Anterior cingulate cortex (tissue), 58 donors: ENCODE results near the gene STAG3.
"Not testable (repeated sequence)": the region's sequence is repeated elsewhere in the genome, so short reads cannot be mapped to it uniquely, and the experiment has no call there.

Experiments
- DNase-seq, 58 donors: peaks; one replicate each; lab custom pipeline; 2025; lab: John Stamatoyannopoulos, UW

The STAG3 gene

DNA sequence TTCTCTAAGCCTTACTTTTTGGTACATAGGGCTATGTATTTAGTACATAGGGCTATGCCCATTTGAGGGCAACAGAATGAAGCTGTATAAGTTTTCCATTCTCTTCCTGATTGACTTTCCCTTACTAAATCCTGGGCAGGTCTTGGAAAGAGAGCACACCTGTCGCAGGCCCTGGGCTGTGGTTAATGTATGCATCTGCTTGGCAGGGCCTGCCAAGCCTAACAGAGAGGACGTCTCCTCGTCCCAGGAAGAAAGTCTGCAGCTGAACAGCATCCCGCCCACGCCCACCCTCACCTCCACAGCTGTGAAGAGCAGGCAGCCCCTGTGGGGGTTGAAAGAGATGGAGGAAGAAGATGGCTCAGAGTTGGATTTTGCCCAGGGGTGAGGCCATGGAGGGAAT lies 33.1 kb downstream of the STAG3 start:
- no peak for DNase-seq

DNA sequence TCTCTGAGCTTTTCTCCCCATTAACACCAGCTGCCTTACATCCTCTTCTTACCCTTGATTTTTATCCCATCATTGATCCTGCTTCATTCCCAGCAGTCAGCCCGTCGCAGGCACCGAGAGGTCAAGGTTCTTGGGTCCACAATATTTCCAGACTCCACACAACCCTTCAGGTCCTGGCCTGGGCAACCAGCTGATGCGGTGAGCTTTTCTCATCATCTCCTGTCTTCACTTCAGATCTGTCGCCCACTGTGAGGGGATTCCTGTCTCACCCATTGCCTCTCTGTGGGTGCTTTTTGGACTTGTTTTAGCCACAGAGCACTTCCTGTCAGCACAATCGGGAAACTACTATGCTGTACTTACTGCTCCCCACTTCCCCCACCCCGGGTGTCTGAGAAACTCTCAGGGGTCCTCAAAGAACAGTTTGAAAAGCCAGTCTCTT lies 33.6 kb downstream of the STAG3 start:
- DNase-seq: no peak

DNA sequence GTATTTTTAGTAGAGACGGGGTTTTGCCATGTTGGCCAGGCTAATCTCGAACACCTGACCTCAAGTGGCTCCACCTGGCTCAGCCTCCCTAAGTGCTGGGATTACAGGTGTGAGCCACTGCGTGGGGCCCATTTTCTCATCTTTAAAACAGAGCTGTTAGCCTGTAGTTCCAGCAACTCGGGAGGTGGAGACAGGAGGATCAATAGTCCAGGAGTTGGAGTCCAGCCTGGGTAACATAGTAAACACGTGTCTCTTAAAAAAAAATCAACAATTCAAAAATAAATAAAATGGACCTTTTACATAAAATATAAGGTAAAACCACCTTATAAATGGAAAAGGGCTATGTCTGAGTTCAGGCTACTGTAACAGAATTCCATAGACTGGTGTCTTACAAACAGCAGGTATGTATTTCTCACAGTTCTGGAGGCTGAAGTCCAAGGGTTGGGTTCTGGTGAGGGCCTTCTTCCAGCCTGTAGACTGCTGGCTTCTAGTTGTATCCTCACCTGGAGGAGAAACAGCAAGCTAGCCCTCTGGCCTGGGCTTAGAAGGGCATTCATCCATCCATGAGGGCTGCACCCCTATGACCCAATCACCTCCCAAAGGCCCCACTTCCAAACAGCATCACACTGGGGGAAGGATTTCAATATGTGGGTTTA lies 35.0 kb downstream of the STAG3 start:
- no peak for DNase-seq

- no peak for DNase-seq
These were observed 36.0 kb downstream of the STAG3 start for GRCh38 chr7:100213672-100214071.

DNA sequence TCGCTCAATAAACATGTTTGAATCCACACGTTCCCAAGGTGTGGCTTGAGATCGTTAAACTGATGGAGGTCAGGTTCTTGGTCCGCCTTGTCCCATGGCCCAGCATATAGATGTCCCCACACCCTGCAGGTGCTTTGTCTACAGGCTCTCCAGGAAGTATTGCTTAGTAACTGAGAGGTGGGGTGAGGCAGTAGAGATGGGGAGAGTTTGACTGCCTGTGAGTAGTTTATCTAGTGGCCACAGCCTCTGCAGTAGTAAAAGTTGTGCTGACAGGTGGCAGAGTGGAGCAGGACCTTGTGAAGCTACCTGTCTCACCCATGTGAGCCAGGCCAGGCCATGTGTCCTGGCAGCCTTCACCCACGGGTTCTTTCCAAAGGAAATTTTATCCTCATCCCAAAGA lies 36.6 kb downstream of the STAG3 start:
- DNase-seq: not testable (repeated sequence)

GRCh38 chr7:100215895-100216294 lies 38.2 kb downstream of the STAG3 start:
- peak in 26 of 58 donors; percentile 8 to 50 (median 19) for DNase-seq

GRCh38 chr7:100217934-100218333 lies 40.2 kb downstream of the STAG3 start:
- peak in 55 of 58 donors; percentile 7 to 94 (median 65) for DNase-seq

DNA sequence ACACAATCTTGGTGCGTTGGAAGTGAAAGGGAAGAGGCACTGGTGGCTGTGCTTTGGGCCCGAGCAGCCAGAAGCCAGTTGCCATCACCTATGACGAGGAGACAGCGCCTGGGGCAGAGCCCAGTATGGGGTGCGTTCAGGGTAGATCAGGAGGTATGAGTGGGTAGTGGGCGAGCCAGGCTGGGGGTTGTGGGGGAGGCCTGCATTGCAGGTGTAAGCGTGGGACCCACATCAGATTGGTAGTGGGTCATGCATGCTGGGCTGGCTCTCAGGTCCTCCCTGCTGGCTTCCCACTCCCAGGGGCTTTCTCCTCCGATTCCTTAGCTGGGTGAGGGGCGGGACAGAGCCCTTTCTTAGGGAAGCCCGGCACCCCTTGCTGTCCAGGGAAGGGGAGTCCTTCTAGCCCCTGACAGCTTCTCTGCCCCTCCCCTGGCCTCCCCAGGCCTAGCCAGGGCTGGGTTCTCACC lies 41.6 kb downstream of the STAG3 start:
- DNase-seq: no peak

- DNase-seq: not testable (repeated sequence)
These were observed 42.3 kb downstream of the STAG3 start, which contains the start of gene PVRIG for GRCh38 chr7:100219801-100220585. Gene PVRIG (plus strand): TSS chr7:100219949. CDS start chr7:100219971, 22 bp downstream.

DNA sequence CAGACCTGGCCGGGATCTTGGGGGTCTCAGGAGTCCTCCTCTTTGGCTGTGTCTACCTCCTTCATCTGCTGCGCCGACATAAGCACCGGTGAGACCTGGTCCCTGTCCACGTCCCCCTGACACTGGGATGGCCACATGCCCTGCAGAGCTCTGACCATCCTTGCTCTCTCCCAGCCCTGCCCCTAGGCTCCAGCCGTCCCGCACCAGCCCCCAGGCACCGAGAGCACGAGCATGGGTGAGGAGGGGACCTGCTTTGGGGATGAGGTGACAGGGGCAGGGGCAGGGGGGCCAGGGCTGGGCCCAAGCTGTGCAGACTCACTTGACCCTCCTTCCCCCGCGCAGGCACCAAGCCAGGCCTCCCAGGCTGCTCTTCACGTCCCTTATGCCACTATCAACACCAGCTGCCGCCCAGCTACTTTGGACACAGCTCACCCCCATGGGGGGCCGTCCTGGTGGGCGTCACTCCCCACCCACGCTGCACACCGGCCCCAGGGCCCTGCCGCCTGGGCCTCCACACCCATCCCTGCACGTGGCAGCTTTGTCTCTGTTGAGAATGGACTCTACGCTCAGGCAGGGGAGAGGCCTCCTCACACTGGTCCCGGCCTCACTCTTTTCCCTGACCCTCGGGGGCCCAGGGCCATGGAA lies 43.0 kb downstream of the STAG3 start:
- DNase-seq: no peak

- no peak for DNase-seq
These were observed 43.6 kb downstream of the STAG3 start for GRCh38 chr7:100221231-100221718.

- no peak for DNase-seq
These were observed 44.2 kb downstream of the STAG3 start for GRCh38 chr7:100221767-100222444.

DNA sequence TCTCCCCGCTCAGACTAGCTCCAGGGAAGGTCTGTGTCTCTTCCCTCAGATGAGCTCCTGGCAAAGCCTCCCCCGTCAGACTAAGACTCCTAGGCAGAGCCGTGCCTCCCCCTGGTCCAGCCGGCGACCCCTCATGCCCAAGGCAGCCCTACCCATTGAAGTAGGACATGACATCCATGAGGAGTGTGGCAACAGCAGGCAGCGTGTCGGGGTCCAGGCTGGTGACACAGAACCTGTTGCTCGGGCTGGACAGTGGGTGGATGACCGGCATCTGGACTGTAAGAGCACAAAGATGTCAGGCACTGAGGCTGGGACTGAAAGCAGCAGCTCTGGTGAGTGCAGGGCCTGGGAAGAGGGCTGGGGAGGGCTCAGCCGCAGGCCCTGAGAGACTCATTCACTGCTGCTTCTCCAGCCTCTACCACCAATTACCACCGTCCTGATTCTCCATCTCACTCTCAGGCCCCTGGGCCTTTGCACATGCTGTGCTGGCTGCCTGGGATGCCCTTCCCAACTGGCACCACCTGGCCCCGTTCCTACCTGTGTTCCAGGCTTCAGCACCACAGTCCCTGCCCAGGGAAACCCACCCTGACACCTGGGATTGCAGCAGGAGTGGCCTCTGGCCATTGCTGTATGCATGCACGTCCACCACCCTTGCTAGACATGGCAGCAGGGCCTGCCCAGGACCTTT lies 44.9 kb downstream of the STAG3 start:
- no peak for DNase-seq

GRCh38 chr7:100223376-100223927 lies 45.7 kb downstream of the STAG3 start:
- not testable (repeated sequence) for DNase-seq

DNA sequence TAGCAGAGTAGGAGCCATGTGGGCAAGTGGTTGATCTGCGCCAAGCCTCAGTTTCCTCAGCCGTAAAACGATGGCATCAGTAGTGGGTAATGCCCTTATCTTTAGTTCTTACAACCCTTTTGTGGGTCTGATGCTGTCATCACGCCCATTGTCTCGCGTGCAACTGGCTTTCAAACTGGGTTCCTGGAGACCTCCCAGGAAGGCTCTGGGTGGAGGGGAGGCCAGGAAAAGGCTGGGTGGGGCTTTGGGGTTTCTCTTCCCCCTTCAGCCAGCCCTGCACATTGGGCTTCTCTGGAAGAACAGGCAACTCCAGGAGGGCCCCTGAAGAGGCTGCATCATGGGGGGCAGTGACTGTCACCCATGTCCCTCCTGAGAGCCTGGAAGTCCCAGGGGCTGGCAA lies 47.2 kb downstream of the STAG3 start:
- DNase-seq: not testable (repeated sequence)

- not testable (repeated sequence) for DNase-seq
These were observed 57.1 kb downstream of the STAG3 start for GRCh38 chr7:100234660-100235317.

DNA sequence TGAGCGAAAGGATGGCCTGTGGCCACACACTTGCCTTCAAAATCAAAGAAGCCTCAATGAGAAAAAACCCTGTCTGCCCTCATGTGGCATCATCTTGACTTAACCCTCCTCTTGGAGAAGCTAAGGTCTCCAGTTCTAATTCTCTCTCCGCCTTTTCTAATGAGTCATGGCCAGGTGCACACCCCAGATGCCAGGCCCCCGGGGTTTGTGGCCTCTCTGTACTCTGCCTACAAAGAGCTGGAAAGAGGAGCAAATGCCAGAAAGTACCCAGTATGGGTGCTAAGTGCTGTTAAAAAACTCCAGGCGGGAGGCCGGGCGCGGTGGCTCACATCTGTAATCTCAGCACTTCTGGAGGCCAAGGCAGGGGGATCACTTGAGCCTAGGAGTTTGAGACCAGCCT lies 62.3 kb downstream of the STAG3 start:
- DNase-seq: not testable (repeated sequence)

DNA sequence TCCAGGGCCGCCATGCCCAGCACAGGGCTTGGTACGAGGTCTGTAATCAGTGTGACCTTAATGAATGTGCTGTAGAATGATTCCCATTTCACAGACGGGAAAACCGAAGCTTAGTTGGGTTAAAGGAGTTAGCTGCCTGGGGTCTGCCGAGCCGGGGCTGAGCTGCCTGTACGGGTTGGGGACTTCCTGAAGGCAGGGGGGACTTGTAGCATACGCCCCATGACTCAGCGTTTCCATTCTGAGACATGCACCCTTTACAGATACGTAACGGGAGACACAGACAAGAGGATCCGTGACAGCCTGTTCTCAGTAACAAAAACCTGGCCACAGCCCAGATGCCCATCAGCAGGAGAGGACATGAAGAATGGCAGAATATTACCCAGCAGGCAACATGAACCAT lies 65.7 kb downstream of the STAG3 start:
- DNase-seq: peak in 10 of 58 donors; percentile 1 to 31 (median 9)
